Activated CD4-positive, alpha-beta T cell treated with anti-CD3 and anti-CD28 coated beads, Interleukin-2, Interleukin-6, amounts not matched to agents 100 ng/mL and 50 ng/mL, durations not matched to agents 16 hours and 8 hours (primary cell): ENCODE measurements around the gene RB1.
"Not testable (repeated sequence)": the region's sequence is repeated elsewhere in the genome, so short reads cannot be mapped to it uniquely, and the experiment has no call there.

Experiments used
- DNase-seq: peaks from one replicate; pipeline ENCODE4 v3.0.0-alpha.2; 2020

The RB1 gene

GRCh38 chr13:48412881-48413351 lies 109.4 kb downstream of the RB1 start, which contains the start of gene LPAR6:
Gene LPAR6, minus strand, starts transcription at chr13:48413113. Its CDS starts 690 bp downstream, at chr13:48412423.
- peak; percentile 60 for DNase-seq

- DNase-seq: no peak
Measured at GRCh38 chr13:48414501-48414900, 111.0 kb downstream of the RB1 start.

- no peak for DNase-seq
Measured at GRCh38 chr13:48415516-48415915, 112.0 kb downstream of the RB1 start.

- DNase-seq: not testable (repeated sequence)
Measured at GRCh38 chr13:48422003-48422402, 118.5 kb downstream of the RB1 start.

- DNase-seq: no peak
Measured at GRCh38 chr13:48424212-48424611, 120.7 kb downstream of the RB1 start.

- DNase-seq: no peak
Measured at GRCh38 chr13:48426052-48426451, 122.5 kb downstream of the RB1 start.

- DNase-seq: not testable (repeated sequence)
Measured at GRCh38 chr13:48426755-48427298, 123.3 kb downstream of the RB1 start.

- DNase-seq: no peak
Measured at GRCh38 chr13:48429036-48429435, 125.5 kb downstream of the RB1 start.

- DNase-seq: no peak
Measured at GRCh38 chr13:48429886-48430285, 126.3 kb downstream of the RB1 start.

GRCh38 chr13:48431431-48431830 lies 127.9 kb downstream of the RB1 start:
- no peak for DNase-seq

GRCh38 chr13:48431987-48432615 lies 128.6 kb downstream of the RB1 start:
- DNase-seq: no peak

- no peak for DNase-seq
Measured at GRCh38 chr13:48434200-48434599, 130.6 kb downstream of the RB1 start.

- no peak for DNase-seq
Measured at GRCh38 chr13:48436661-48437288, 133.2 kb downstream of the RB1 start.

GRCh38 chr13:48437371-48437770 lies 133.8 kb downstream of the RB1 start:
- no peak for DNase-seq

GRCh38 chr13:48443442-48444208 lies 140.1 kb downstream of the RB1 start:
- peak; percentile 27 for DNase-seq

- DNase-seq: no peak
Measured at GRCh38 chr13:48446464-48446863, 142.9 kb downstream of the RB1 start.

- DNase-seq: peak; percentile 18
Measured at GRCh38 chr13:48448285-48448958, 144.9 kb downstream of the RB1 start.

- peak; percentile 17 for DNase-seq
Measured at GRCh38 chr13:48448959-48449614, 145.5 kb downstream of the RB1 start.

GRCh38 chr13:48449656-48450055 lies 146.1 kb downstream of the RB1 start:
- DNase-seq: no peak

GRCh38 chr13:48451196-48451595 lies 147.6 kb downstream of the RB1 start:
- DNase-seq: not testable (repeated sequence)

GRCh38 chr13:48456546-48456945 lies 153.0 kb downstream of the RB1 start:
- no peak for DNase-seq

- DNase-seq: no peak
Measured at GRCh38 chr13:48457578-48458242, 154.2 kb downstream of the RB1 start.
